ENCODE measurements around the gene PPP1R12A.

DNA sequence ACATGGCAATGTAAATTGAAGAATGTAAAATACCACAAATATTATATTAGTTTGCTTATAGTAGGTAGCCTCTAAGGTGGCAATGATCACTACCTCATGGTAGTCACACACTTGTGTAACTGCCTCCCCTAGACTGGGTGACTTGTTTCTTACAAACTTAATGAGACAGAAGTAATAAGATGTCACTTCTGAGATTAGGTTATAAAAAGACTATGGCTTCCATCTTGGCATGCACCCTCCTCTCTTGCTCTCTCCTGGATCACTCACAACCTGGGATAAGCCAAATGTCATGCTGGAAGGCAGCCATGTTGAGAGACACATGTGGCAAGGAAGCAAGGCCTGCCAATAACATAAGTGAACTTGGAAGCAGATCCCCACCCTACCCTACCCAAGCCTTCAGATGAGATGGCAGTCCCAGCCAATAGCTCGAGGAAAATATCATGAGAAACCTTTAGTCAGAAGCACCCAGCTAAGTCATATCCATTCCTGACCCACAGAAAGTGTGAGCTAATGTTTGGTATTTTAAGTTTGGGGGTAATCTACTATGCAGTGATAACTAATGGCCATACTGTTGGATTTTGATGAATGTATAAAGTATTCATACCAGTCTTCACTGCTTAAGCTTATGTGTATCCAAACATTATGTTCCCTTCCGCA is 43.3 kb downstream of the PPP1R12A start:
- TF ChIP-seq, protein P1, sequence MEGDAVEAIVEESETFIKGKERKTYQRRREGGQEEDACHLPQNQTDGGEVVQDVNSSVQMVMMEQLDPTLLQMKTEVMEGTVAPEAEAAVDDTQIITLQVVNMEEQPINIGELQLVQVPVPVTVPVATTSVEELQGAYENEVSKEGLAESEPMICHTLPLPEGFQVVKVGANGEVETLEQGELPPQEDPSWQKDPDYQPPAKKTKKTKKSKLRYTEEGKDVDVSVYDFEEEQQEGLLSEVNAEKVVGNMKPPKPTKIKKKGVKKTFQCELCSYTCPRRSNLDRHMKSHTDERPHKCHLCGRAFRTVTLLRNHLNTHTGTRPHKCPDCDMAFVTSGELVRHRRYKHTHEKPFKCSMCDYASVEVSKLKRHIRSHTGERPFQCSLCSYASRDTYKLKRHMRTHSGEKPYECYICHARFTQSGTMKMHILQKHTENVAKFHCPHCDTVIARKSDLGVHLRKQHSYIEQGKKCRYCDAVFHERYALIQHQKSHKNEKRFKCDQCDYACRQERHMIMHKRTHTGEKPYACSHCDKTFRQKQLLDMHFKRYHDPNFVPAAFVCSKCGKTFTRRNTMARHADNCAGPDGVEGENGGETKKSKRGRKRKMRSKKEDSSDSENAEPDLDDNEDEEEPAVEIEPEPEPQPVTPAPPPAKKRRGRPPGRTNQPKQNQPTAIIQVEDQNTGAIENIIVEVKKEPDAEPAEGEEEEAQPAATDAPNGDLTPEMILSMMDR (IDR thresholded peaks at IDR 0.05), result no peak
- TF ChIP-seq POLR2A (IDR thresholded peaks at IDR 0.05), result no peak

All from Peyer's patch (tissue), 4 donors.